ENCODE results near the gene USP20. TPM values are rescaled to one million over a fixed set of nuclear protein-coding genes. Genes with fewer than 3 reads are reported as not detected.

The USP20 gene
- total and polyA plus RNA-seq, 5 experiments from 2014 or later = 37.1 to 124 (median 76.4) TPM

GRCh38 chr9:129826759-129827158, 8.5 kb upstream of the USP20 start:
- Mint-ChIP-seq H3K27me3 (no peaks in the 10 kb centered on the region), H3K4me3 (no peak overlapping the region), H3K27ac (peak overlapping the region in 4 of 10 donors; percentile 22 to 79 (median 58)), H3K36me3 (peaks cover 0 to 65% (median 16%) of the 10 kb centered on the region in 3 donors), H3K4me1 (peaks cover 7 to 21% (median 14%) of the 10 kb centered on the region in 4 donors), H3K9me3 (no peaks in the 10 kb centered on the region)
- DNase-seq (no peak), ATAC-seq (no peak)
- POLR2A ChIA-PET = interaction anchor here (0.6 to 5.3 kb wide), 6 partner anchors 9 to 230 kb away, joined by 3 to 42 read pairs (median 4); partner anchors contain the start of genes C9orf78 and USP20

DNA sequence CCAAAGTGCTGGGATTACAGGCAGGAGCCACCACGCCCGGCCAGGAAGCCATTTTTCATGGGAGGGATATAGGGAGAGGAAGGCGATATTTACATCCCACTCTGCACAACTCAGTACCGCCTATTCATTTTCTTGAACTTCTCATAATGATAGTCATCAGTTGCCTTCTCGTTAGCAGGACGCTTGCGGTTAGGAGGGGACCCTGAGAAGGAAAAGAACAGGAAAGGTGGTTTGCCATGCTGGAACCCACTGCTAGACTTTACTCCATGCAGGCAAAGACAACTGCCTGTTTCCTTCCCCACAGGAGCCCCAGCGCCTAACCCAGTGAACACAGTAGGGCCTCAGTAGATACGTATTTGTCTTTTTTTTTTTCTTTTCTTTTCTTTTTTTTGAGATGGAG, 7.2 kb upstream of the USP20 start:
- Mint-ChIP-seq H3K27ac (peak overlapping the region in 4 of 10 donors; percentile 48 to 65 (median 58)), H3K27me3 (no peaks in the 10 kb centered on the region), H3K4me1 (peaks cover under 1 to 11% (median 7%) of the 10 kb centered on the region in 4 donors), H3K4me3 (no peak overlapping the region), H3K9me3 (no peaks in the 10 kb centered on the region), H3K36me3 (peaks cover 0 to 64% (median 18%) of the 10 kb centered on the region in 3 donors)
- ATAC-seq (no peak), DNase-seq (no peak)
- POLR2A ChIA-PET = interaction anchor here (12.9 kb wide), 1 partner anchor 39 kb away, joined by 166 read pairs; no protein-coding TSS in a partner anchor

GRCh38 chr9:129828969-129829368, 6.3 kb upstream of the USP20 start:
- H3K36me3 Mint-ChIP-seq = peaks cover 0 to 71% (median 23%) of the 10 kb centered on the region in 3 donors
- H3K27ac Mint-ChIP-seq = peak overlapping the region in 1 of 10 donors; percentile 52
- DNase-seq = no peak
- H3K27me3 Mint-ChIP-seq = no peaks in the 10 kb centered on the region
- H3K9me3 Mint-ChIP-seq = no peaks in the 10 kb centered on the region
- H3K4me3 Mint-ChIP-seq = no peak overlapping the region
- POLR2A ChIA-PET = interaction anchor here (12.9 kb wide), 1 partner anchor 39 kb away, joined by 166 read pairs; no protein-coding TSS in a partner anchor
- H3K4me1 Mint-ChIP-seq = peaks cover 4 to 19% (median 13%) of the 10 kb centered on the region in 4 donors
- ATAC-seq = no peak

GRCh38 chr9:129832982-129833381, 2.3 kb upstream of the USP20 start:
- ATAC-seq (no peak), DNase-seq (no peak)
- Mint-ChIP-seq H3K27me3 (no peaks in the 10 kb centered on the region), H3K4me1 (peaks cover 18 to 47% (median 43%) of the 10 kb centered on the region in 4 donors), H3K36me3 (peaks cover 0 to 74% (median 21%) of the 10 kb centered on the region in 3 donors), H3K4me3 (peak overlapping the region; percentile 92 to 100 (median 97)), H3K27ac (peak overlapping the region in 5 of 10 donors; percentile 22 to 99 (median 98)), H3K9me3 (no peaks in the 10 kb centered on the region)
- POLR2A ChIA-PET = interaction anchor here (0.7 to 12.9 kb wide), 3 partner anchors 8 to 35 kb away, joined by 3 to 166 read pairs (median 42); partner anchors contain the start of gene TOR1A

GRCh38 chr9:129834489-129835127, 650 bp upstream of the USP20 start:
- ATAC-seq = peak; percentile 55 to 58
- Mint-ChIP-seq H3K27me3 (no peaks in the 10 kb centered on the region), H3K9me3 (no peaks in the 10 kb centered on the region), H3K36me3 (peaks cover 0 to 58% (median 12%) of the 10 kb centered on the region in 3 donors), H3K4me3 (peak overlapping the region; percentile 92 to 100 (median 97)), H3K27ac (peak overlapping the region; percentile 90 to 99 (median 99)), H3K4me1 (peaks cover 29 to 63% (median 56%) of the 10 kb centered on the region in 4 donors)
- DNase-seq = peak in 9 of 10 donors; percentile 31 to 77 (median 48)
- POLR2A ChIA-PET = interaction anchor here (0.6 to 12.9 kb wide), 13 partner anchors 10 to 219 kb away, joined by 3 to 166 read pairs (median 5); partner anchors contain the start of genes GPR107 and TOR1A

DNA sequence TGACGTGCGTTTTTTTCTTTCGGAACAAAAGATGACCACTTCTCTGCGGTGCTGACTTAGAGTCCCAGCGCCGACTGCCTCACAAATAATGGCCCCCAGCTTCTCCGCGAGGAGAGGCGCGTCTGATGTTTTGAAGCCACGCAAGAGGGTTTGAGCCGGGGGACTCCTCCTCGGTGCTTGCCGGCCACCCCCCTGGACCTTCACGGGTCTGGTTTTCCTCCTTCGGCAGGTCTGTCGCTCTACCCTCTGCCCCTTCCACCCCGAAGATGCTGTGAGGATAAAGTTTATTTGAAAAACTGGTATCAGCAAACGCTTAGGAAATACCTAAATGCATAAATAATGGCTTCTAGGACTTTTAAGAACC, 584 bp downstream of the USP20 start:
- H3K9me3 Mint-ChIP-seq = no peaks in the 10 kb centered on the region
- no peaks in the 10 kb centered on the region for H3K27me3 Mint-ChIP-seq
- peaks cover 29 to 73% (median 67%) of the 10 kb centered on the region in 4 donors for H3K4me1 Mint-ChIP-seq
- POLR2A ChIA-PET = interaction anchor here (0.8 to 12.9 kb wide), 10 partner anchors 11 to 252 kb away, joined by 3 to 166 read pairs (median 7); partner anchors contain the start of gene TOR1A
- peak overlapping the region; percentile 89 to 99 (median 96) for H3K27ac Mint-ChIP-seq
- H3K36me3 Mint-ChIP-seq = peaks cover 0 to 46% (median 8%) of the 10 kb centered on the region in 3 donors
- H3K4me3 Mint-ChIP-seq = peak overlapping the region; percentile 91 to 98 (median 95)
- no peak for DNase-seq
- ATAC-seq = no peak

DNA sequence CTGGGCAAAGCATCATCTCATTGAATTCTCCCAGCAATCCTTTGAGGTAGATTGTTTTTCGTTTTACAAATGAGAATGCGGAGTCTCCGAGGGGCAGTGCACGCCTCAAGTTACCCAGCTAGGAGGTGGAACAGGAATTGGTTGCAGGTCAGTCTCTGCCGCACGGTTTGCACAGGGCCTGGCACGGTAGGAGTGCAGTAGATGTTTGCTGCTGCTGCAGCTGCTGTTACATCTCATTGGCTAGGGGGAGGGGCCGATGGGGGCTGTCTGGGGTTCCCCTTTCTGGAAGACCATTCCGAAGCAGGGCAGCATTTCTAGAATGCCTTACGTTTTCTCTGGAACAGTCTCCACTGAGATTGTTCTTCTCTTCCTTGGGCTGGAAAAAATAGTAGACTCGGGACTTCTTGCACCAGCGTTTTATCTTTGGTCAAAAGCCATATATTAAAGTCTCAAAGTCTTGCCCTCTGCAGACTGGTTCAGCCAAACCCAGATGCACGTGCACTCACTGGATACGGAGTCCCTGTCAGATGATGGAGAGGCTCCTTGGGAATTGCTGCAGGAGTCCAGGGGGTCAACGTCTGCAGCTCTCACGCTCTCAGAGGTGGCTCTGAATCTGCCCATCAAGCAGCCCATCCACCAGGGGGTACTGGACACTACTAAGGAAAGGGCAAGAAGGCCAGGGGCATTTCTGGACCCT, 1.2 kb downstream of the USP20 start:
- POLR2A ChIA-PET = interaction anchor here (1.0 to 12.9 kb wide), 10 partner anchors 12 to 251 kb away, joined by 3 to 166 read pairs (median 7); partner anchors contain the start of gene TOR1A
- peak overlapping the region; percentile 89 to 99 (median 96) for H3K27ac Mint-ChIP-seq
- H3K4me1 Mint-ChIP-seq = peaks cover 33 to 79% (median 73%) of the 10 kb centered on the region in 4 donors
- H3K9me3 Mint-ChIP-seq = no peaks in the 10 kb centered on the region
- peaks cover 0 to 46% (median 7%) of the 10 kb centered on the region in 3 donors for H3K36me3 Mint-ChIP-seq
- H3K27me3 Mint-ChIP-seq = no peaks in the 10 kb centered on the region
- no peak for ATAC-seq
- peak; percentile 20 to 71 (median 36) for DNase-seq
- H3K4me3 Mint-ChIP-seq = peak overlapping the region; percentile 91 to 98 (median 95)

DNA sequence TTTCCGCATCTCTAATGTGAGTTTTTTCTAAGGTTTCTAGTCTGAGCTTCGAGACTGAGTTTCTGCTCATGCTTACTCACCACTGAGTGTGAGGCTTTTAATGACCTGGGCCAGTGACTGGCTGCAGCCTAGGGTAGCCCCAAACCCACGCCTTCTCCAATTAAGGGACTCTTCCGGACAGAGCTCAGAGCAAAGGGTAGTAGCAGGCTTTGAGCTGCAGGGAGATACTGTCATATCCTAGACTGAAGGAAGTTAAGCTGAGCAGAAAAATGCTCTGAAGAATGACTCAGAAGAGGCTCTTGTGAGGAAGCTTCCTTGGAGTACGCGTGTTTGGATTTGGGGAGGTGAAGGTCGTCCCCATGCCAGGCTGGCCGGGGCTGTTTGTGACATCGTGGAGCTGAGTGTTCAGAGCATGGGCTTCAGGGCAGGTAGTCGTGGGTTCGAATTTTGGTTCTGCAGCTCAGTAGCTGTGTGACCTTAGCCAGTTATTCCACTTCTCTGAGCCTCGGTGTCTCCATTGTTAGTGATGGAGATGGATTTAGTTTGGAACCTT, 3.5 kb downstream of the USP20 start:
- H3K4me3 Mint-ChIP-seq = peak overlapping the region; percentile 58 to 96 (median 82)
- peaks cover 0 to 42% (median 0%) of the 10 kb centered on the region in 3 donors for H3K36me3 Mint-ChIP-seq
- DNase-seq (no peak), ATAC-seq (no peak)
- no peaks in the 10 kb centered on the region for H3K9me3 Mint-ChIP-seq
- H3K27me3 Mint-ChIP-seq = no peaks in the 10 kb centered on the region
- POLR2A ChIA-PET = interaction anchor here (0.6 to 12.9 kb wide), 4 partner anchors 12 to 287 kb away, joined by 3 to 166 read pairs (median 72); no protein-coding TSS in a partner anchor
- H3K4me1 Mint-ChIP-seq = peaks cover 30 to 78% (median 73%) of the 10 kb centered on the region in 4 donors
- peak overlapping the region; percentile 81 to 99 (median 93) for H3K27ac Mint-ChIP-seq

- Mint-ChIP-seq H3K36me3 (peaks cover 0 to 41% (median 0%) of the 10 kb centered on the region in 3 donors), H3K4me1 (peaks cover 26 to 73% (median 67%) of the 10 kb centered on the region in 4 donors), H3K27ac (peak overlapping the region; percentile 81 to 99 (median 93)), H3K9me3 (no peaks in the 10 kb centered on the region), H3K27me3 (no peaks in the 10 kb centered on the region), H3K4me3 (peak overlapping the region; percentile 50 to 96 (median 82))
- DNase-seq (no peak), ATAC-seq (no peak)
- POLR2A ChIA-PET = interaction anchor here (0.6 to 12.9 kb wide), 4 partner anchors 9 to 287 kb away, joined by 3 to 166 read pairs (median 73); no protein-coding TSS in a partner anchor
Measured at GRCh38 chr9:129839324-129840023, 4.2 kb downstream of the USP20 start.

DNA sequence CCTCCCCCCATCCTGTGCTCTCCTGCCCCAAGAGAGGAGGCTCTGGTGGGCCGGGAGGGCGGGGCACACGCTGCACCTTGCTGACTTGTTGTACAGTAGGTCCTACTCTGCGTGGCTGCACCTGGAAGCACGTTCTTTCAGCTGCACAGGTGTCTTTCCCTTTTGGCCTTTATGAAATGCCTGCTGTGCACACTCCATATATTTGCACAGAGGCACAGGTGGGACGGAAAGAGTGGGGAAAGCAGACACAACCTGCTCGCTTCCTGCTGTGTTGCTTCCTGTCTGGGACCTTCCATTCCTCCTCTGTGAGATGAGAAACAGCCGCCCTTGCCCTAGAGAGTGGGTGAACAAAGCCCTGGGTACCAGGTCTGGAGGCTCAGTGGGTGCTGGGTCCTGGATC, 4.8 kb downstream of the USP20 start:
- H3K36me3 Mint-ChIP-seq = peaks cover 0 to 38% (median 0%) of the 10 kb centered on the region in 3 donors
- peak overlapping the region; percentile 19 to 96 (median 86) for H3K27ac Mint-ChIP-seq
- H3K4me1 Mint-ChIP-seq = peaks cover 24 to 74% (median 63%) of the 10 kb centered on the region in 4 donors
- no peaks in the 10 kb centered on the region for H3K27me3 Mint-ChIP-seq
- peak in 2 of 10 donors; percentile 27 to 30 for DNase-seq
- H3K9me3 Mint-ChIP-seq = no peaks in the 10 kb centered on the region
- POLR2A ChIA-PET = interaction anchor here (0.8 to 12.9 kb wide), 3 partner anchors 9 to 47 kb away, joined by 4 to 166 read pairs (median 142); no protein-coding TSS in a partner anchor
- ATAC-seq = no peak
- H3K4me3 Mint-ChIP-seq = peak overlapping the region; percentile 32 to 96 (median 61)

- Mint-ChIP-seq H3K9me3 (no peaks in the 10 kb centered on the region), H3K4me3 (peak overlapping the region in 8 of 10 donors; percentile 13 to 96 (median 27)), H3K27me3 (no peaks in the 10 kb centered on the region), H3K36me3 (peaks cover 0 to 39% (median 0%) of the 10 kb centered on the region in 3 donors), H3K27ac (peak overlapping the region; percentile 22 to 96 (median 85)), H3K4me1 (peaks cover 26 to 82% (median 65%) of the 10 kb centered on the region in 4 donors)
- POLR2A ChIA-PET = interaction anchor here (8.3 to 12.9 kb wide), 2 partner anchors 26 to 46 kb away, joined by 142 to 166 read pairs; no protein-coding TSS in a partner anchor
- DNase-seq (no peak), ATAC-seq (no peak)
Measured at GRCh38 chr9:129841071-129841470, 5.8 kb downstream of the USP20 start.
